Ishikawa (cell line): Measurements from ENCODE around the gene CRYGA.

Experiments
- CEBPB ChIP-seq: IDR thresholded peaks from 2 replicates; pipeline ENCODE4 v1.6.1; 2012
- EGR1 ChIP-seq: IDR thresholded peaks from 2 replicates; pipeline ENCODE4 v1.6.1; 2012
- NFIC ChIP-seq: IDR thresholded peaks from 2 replicates; pipeline ENCODE4 v1.6.1; 2012
- RAD21 ChIP-seq: IDR thresholded peaks from 2 replicates; pipeline ENCODE4 v1.6.1; 2012; ENCODE audit warnings: low read depth
- REST ChIP-seq: IDR thresholded peaks from 2 replicates; pipeline ENCODE4 v1.6.1; 2012; ENCODE audit warnings: low read depth, mild to moderate bottlenecking
- TAF1 ChIP-seq: IDR thresholded peaks from 2 replicates; pipeline ENCODE4 v1.6.1; 2012; ENCODE audit warnings: low read depth, mild to moderate bottlenecking
- TCF12 ChIP-seq: IDR thresholded peaks from 2 replicates; pipeline ENCODE4 v1.6.1; 2012; ENCODE audit warnings: low read depth

- no peak for TF ChIP-seq RAD21
- no peak for TF ChIP-seq NFIC
- no peak for TF ChIP-seq REST
- TF ChIP-seq CEBPB = no peak
- no peak for TF ChIP-seq TCF12
- no peak for TF ChIP-seq EGR1
- no peak for TF ChIP-seq TAF1
Observed at GRCh38 chr2:208156439-208156838, 7.0 kb downstream of the CRYGA start.
